Activated naive CD8-positive, alpha-beta T cell treated with anti-CD3 and anti-CD28 coated beads, Interleukin-2, amount 10 ng/mL, durations not matched to agents 7 days and 5 days (primary cell): ENCODE measurements around the gene LDLRAD2. TPM values are rescaled to one million over a fixed set of nuclear protein-coding genes. Genes with fewer than 3 reads are reported as not detected.
A peak's percentile ranks its signal among the peaks of the same experiment; 100 is the strongest.

Experiments
- ATAC-seq: fragments of 150-1000 bp; cut with Tn5 transposase; one replicate; pipeline ENCODE4 v1.10.0; 2021; ENCODE audit warnings: low read depth, moderate library complexity
- POLR2A ChIA-PET: fragments of 350-600 bp; sonication (Branson Sonifier 250); formaldehyde crosslinking; loops from one replicate; lab custom pipeline; 2021; ENCODE audit warnings: antibody characterized with exemption; lab: Charles Lee
- DNase-seq: peaks from one replicate; pipeline ENCODE4 v3.0.0; 2021
- H3K27ac Mint-ChIP-seq: one replicate; pipeline ENCODE4 v1.8.0; 2022; ENCODE audit warnings: mild to moderate bottlenecking, mixed read lengths
- H3K27me3 Mint-ChIP-seq: one replicate; pipeline ENCODE4 v1.8.0; 2022; ENCODE audit warnings: mild to moderate bottlenecking, moderate library complexity, mixed read lengths
- H3K36me3 Mint-ChIP-seq: one replicate; pipeline ENCODE4 v1.8.0; 2021; ENCODE audit warnings: mild to moderate bottlenecking, mixed read lengths
- H3K4me1 Mint-ChIP-seq: one replicate; pipeline ENCODE4 v1.8.0; 2021; ENCODE audit warnings: mixed read lengths
- H3K4me3 Mint-ChIP-seq: one replicate; pipeline ENCODE4 v1.8.0; 2022; ENCODE audit warnings: mild to moderate bottlenecking, moderate library complexity, mixed read lengths
- H3K9me3 Mint-ChIP-seq: one replicate; pipeline ENCODE4 v1.8.0; 2021; ENCODE audit warnings: mixed read lengths
- total RNA-seq, 2 experiments: library from RNA; stranded (reverse); gene quantifications; one replicate each; pipeline ENCODE4 v1.2.3, GENCODE V29; 2021

Gene LDLRAD2
- total RNA-seq, 2 experiments from 2014 or later, result 0.09 TPM; not detected in 1

DNA sequence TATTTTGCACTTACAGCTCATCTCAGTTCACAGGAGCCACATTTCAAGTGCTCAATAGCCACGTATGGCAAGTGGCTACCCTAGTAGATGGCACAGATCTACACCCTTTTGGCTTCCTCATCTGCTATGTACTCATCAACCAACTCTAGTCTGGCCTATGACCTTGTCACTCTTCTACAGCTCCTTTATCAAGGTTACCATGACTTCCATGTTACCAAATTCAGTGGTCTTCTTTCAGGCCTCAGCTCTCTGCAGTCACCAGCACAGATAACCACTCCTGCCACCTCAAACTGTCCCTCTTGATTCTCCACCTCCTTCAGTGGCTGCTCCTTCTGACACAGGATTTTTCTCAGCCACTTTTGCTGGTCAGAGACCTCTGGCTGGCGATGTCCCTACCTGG, 17.4 kb upstream of the LDLRAD2 start:
- Mint-ChIP-seq H3K4me3 (no peak overlapping the region), H3K4me1 (peaks cover 11% of the 10 kb centered on the region), H3K27me3 (peaks cover 2% of the 10 kb centered on the region), H3K27ac (no peak overlapping the region), H3K9me3 (peaks cover 8% of the 10 kb centered on the region), H3K36me3 (peaks cover 5% of the 10 kb centered on the region)
- no peak for ATAC-seq
- no peak for DNase-seq
- POLR2A ChIA-PET, result no interaction called here

DNA sequence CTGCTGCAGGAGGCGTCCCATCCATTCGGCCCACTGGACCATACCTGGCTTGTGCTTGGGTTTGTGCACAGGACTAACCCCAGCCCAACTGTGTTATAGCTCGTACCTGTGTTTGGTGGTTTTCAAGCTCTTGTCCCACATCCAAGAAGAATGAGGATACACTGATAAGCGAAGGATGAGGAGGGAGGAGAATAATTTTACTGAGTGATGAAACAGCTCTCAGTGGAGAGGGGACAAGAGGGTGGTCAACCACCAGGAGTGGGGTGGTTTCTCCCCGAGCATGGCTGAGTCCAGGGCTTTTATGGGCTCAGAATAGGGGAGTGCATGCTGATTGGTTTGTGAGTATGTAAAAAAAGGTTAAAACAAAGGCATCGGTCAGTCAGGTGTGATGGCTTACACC, 17.0 kb upstream of the LDLRAD2 start:
- H3K4me1 Mint-ChIP-seq, result peaks cover 9% of the 10 kb centered on the region
- H3K4me3 Mint-ChIP-seq, result no peak overlapping the region
- no peak overlapping the region for H3K27ac Mint-ChIP-seq
- peaks cover 5% of the 10 kb centered on the region for H3K36me3 Mint-ChIP-seq
- POLR2A ChIA-PET, result no interaction called here
- DNase-seq (no peak), ATAC-seq (no peak)
- H3K27me3 Mint-ChIP-seq, result no peaks in the 10 kb centered on the region
- H3K9me3 Mint-ChIP-seq, result peaks cover 8% of the 10 kb centered on the region

DNA sequence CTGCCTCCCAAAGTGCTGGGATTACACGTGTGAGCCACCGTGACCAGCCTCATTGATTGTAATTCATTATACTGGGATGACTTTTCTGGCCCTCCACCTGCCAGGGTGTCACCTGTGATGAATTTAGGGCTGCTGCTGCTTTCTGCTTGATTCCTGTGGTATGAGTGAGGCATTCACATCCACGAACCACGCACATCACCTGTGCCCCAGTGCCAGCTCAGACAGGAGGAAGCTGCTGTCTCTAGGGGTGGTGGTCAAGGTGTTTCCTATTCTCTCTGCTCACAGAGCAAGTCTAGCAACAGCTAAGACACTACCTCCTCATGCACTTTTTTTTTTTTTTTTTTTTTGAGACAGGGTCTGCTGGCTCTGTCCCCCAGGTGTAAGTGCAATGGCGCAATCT, 12.3 kb upstream of the LDLRAD2 start:
- Mint-ChIP-seq H3K27ac (no peak overlapping the region), H3K4me1 (peaks cover 1% of the 10 kb centered on the region), H3K4me3 (no peak overlapping the region), H3K36me3 (peaks cover 4% of the 10 kb centered on the region), H3K27me3 (peaks cover 4% of the 10 kb centered on the region), H3K9me3 (peaks cover 5% of the 10 kb centered on the region)
- POLR2A ChIA-PET, result interaction anchor here (0.6 to 0.7 kb wide), 2 partner anchors 123 to 209 kb away, joined by 3 to 4 read pairs; no protein-coding TSS in a partner anchor
- DNase-seq (no peak), ATAC-seq (no peak)

DNA sequence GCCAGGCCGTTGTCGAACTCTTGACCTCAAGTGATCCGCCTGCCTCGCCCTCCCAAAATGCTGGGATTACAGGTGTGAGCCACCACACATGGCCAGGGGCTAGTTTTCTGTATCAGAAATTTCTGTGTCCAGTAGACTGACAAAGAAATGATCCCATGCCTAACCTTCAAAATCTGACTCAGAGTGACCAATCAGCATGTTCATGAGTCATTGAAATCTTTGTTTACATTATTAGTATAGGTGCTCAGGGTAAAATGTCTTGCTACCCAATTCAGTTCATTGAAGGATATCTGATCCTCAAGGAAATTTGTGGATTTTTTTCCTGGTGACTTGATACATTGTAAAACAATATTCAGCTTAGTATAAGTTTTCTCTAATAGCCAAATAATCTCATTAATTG, 11.0 kb upstream of the LDLRAD2 start:
- no peaks in the 10 kb centered on the region for H3K36me3 Mint-ChIP-seq
- ATAC-seq (no peak), DNase-seq (no peak)
- no peak overlapping the region for H3K4me3 Mint-ChIP-seq
- H3K27ac Mint-ChIP-seq, result no peak overlapping the region
- H3K4me1 Mint-ChIP-seq, result peaks cover 1% of the 10 kb centered on the region
- POLR2A ChIA-PET, result no interaction called here
- peaks cover 4% of the 10 kb centered on the region for H3K27me3 Mint-ChIP-seq
- H3K9me3 Mint-ChIP-seq, result no peaks in the 10 kb centered on the region

DNA sequence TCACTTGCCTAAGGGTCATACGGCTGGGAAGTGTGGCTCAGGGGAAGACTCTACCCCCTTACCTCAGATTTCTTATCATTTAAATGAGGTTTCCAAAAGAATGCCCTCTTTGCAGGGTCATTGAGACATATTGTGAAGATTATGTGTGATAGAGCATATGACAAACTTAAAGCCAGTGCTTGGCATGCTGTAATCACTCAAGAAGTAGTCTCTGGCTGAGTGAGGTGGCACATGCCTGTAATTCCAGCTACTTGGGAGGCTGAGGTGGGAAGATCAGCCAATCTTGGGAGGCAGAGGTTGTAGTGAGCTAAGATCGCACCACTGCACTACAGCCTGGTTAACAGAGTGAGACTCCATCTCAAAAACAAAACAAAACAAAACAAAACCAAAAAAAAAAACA, 7.5 kb upstream of the LDLRAD2 start:
- POLR2A ChIA-PET, result no interaction called here
- DNase-seq (no peak), ATAC-seq (no peak)
- no peaks in the 10 kb centered on the region for H3K36me3 Mint-ChIP-seq
- H3K9me3 Mint-ChIP-seq, result no peaks in the 10 kb centered on the region
- H3K27ac Mint-ChIP-seq, result no peak overlapping the region
- peaks cover 10% of the 10 kb centered on the region for H3K27me3 Mint-ChIP-seq
- no peaks in the 10 kb centered on the region for H3K4me1 Mint-ChIP-seq
- H3K4me3 Mint-ChIP-seq, result no peak overlapping the region

DNA sequence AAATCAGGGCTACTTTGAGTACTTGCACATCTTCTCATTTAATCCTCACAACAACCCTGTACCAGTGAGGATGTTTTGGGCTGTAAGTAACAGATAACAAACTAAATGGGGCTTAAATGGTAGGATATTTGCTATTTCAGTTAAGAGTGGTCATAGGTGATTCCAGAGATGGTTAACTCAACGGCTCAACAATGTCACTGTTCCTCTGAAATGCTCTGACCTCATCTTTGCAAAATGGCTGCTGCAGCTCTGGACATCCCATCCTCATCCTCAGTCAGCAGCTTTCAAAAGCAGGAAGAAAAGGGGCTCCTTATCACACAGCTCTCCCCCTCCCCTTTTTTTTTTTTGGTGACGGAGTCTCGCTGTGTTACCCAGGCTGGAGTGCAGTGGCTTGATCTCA, 1.5 kb downstream of the LDLRAD2 start:
- peaks cover 12% of the 10 kb centered on the region for H3K4me1 Mint-ChIP-seq
- POLR2A ChIA-PET, result no interaction called here
- ATAC-seq (no peak), DNase-seq (no peak)
- H3K36me3 Mint-ChIP-seq, result no peaks in the 10 kb centered on the region
- H3K27ac Mint-ChIP-seq, result no peak overlapping the region
- no peak overlapping the region for H3K4me3 Mint-ChIP-seq
- H3K9me3 Mint-ChIP-seq, result no peaks in the 10 kb centered on the region
- peaks cover 19% of the 10 kb centered on the region for H3K27me3 Mint-ChIP-seq

DNA sequence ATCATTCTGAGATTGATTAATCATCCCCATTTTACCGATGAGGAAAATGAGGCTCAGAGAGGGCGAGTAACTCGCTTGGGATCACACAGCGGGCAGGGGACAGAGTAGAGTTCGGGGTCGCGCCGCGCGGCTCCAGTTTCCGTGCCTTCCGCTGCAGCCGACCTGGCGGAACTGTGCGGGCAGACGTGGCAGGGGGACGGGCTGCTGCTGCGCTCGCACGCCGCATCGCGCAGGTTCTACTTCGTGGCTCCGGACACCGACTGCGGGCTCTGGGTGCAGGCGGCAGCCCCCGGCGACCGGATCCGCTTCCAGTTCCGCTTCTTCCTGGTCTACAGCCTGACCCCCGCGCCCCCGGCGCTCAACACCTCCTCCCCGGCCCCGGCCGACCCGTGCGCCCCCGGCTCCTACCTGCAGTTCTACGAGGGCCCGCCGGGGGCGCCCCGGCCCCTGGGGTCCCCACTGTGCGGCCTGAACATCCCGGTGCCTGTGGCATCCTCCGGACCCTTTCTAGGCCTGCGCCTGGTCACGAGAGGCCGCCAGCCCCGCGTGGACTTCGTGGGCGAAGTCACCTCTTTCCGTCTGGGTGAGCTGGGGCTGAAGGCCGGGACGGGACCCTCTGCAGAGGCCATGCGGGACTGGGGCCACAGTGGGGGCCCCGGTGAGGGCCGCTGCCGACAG, 2.3 kb downstream of the LDLRAD2 start:
- H3K27ac Mint-ChIP-seq, result no peak overlapping the region
- H3K4me1 Mint-ChIP-seq, result peaks cover 13% of the 10 kb centered on the region
- ATAC-seq (peak; percentile 57), DNase-seq (peak; percentile 55)
- H3K27me3 Mint-ChIP-seq, result peaks cover 19% of the 10 kb centered on the region
- no peaks in the 10 kb centered on the region for H3K9me3 Mint-ChIP-seq
- peak overlapping the region; percentile 66 for H3K4me3 Mint-ChIP-seq
- POLR2A ChIA-PET, result no interaction called here
- no peaks in the 10 kb centered on the region for H3K36me3 Mint-ChIP-seq

DNA sequence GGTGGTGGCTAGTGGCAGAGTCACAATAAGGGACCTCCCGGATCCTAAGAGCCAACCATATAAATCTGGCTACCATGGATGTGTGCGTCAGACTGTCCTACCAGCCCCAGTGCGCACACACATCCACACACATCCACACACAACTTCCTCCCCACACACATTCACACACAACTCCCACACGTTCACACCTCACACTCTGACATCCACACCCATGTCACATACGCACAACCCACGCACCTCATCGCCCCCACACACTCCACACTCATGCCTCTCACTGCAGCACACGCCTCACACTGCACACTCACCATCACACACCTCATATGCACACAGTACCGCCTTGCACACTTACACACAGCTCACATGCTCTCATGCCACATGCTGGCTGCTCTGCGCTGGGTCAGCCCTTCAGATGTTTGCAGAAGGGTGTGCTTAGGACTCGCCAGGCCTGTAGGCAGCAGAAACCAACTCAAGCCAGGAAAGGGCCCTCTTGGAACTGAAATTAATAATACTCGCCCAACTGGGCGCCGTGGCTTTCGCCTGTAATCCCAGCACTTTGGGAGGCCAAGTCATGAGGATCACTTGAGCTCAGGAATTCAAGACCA, 3.0 kb downstream of the LDLRAD2 start:
- Mint-ChIP-seq H3K4me3 (peak overlapping the region; percentile 62), H3K4me1 (peaks cover 13% of the 10 kb centered on the region), H3K27ac (no peak overlapping the region), H3K36me3 (no peaks in the 10 kb centered on the region), H3K9me3 (no peaks in the 10 kb centered on the region), H3K27me3 (peaks cover 19% of the 10 kb centered on the region)
- DNase-seq (no peak), ATAC-seq (no peak)
- POLR2A ChIA-PET, result no interaction called here

DNA sequence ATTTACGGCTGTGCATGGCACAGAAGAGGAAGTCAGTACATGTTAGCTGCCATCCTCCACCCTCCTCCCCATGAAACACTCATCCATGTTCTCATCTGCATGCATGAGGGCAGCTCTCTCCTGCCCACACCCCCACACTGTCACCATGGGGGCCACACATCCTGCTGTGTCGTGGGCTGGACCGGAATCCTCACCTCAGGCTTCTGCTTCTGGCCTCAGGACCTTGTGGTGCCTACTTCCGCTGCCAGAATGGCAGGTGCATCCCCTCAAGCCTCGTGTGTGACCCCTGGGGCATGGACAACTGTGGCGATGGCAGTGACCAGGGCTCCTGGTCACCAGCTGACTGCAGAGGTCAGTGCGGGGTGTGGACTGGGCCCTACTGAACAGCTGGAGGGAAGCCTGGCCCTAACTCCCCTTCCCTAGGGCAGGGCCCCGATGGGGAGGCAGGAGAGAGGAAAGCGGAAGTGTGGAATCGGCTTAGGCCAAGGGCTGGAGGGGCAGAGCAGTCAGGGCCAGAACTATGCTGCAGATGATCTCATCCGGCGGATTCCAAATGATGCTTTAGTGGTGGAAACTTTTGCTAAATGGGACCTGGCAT, 3.8 kb downstream of the LDLRAD2 start:
- Mint-ChIP-seq H3K36me3 (no peaks in the 10 kb centered on the region), H3K27me3 (peaks cover 19% of the 10 kb centered on the region), H3K4me3 (no peak overlapping the region), H3K9me3 (no peaks in the 10 kb centered on the region), H3K4me1 (peaks cover 13% of the 10 kb centered on the region), H3K27ac (no peak overlapping the region)
- POLR2A ChIA-PET, result no interaction called here
- ATAC-seq (no peak), DNase-seq (no peak)

DNA sequence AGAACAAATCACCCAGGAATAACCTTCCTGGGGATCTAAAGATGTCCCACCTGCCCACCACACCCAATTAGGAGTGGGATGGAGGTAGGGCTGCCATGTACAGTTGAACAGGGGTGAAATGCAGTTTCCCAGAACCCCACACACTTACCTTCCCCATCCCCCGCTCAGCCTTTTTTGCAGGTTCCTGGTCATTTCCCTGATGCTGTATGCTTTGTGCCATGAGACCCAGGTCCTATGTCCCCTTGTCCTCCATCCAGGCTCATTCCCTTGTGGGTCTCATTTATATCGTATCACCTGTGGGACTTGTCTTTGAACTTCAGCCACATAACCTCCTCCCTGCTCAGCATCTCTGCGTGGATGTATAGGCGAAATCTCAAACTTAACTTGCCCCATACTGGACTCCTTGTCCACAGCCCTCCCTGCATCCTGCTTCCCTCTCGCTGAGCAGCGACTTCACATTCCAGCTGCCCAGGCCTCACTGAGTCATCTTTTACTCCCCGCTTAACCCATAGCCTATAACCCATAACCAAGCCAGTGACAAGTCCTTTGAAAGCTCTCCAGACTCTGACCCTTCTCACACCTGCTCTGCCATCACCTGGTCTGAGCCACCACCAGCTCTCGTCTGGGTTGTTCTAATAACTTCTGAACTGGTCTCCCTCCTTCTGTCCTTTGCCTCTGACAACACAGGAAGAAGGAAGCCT, 4.7 kb downstream of the LDLRAD2 start:
- ATAC-seq (no peak), DNase-seq (no peak)
- peaks cover 19% of the 10 kb centered on the region for H3K27me3 Mint-ChIP-seq
- POLR2A ChIA-PET, result no interaction called here
- no peaks in the 10 kb centered on the region for H3K9me3 Mint-ChIP-seq
- no peaks in the 10 kb centered on the region for H3K36me3 Mint-ChIP-seq
- H3K4me3 Mint-ChIP-seq, result no peak overlapping the region
- H3K27ac Mint-ChIP-seq, result no peak overlapping the region
- peaks cover 13% of the 10 kb centered on the region for H3K4me1 Mint-ChIP-seq

DNA sequence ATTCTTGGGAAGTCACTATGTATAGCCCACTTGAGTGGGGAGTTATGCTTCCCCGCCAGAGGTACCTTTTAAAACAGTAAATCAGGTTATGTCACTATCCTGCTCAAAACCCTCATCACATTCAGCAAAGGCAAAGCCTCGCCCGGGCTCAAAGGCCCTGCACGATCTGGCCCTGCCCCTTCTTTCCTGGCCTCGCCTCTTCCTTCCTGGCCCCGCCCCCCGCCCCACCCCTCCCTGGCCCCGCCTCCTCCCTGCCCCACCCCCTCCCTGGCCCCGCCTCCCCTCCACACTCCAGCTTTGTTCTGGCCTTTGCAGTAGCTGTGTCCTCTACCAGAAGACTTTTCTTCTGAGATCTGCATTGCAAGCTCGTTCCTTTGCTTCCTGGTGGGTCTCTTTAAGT, 6.6 kb downstream of the LDLRAD2 start:
- POLR2A ChIA-PET, result no interaction called here
- Mint-ChIP-seq H3K4me3 (no peak overlapping the region), H3K4me1 (peaks cover 11% of the 10 kb centered on the region), H3K27ac (no peak overlapping the region), H3K36me3 (no peaks in the 10 kb centered on the region), H3K9me3 (no peaks in the 10 kb centered on the region), H3K27me3 (peaks cover 14% of the 10 kb centered on the region)
- peak; percentile 46 for ATAC-seq
- no peak for DNase-seq

DNA sequence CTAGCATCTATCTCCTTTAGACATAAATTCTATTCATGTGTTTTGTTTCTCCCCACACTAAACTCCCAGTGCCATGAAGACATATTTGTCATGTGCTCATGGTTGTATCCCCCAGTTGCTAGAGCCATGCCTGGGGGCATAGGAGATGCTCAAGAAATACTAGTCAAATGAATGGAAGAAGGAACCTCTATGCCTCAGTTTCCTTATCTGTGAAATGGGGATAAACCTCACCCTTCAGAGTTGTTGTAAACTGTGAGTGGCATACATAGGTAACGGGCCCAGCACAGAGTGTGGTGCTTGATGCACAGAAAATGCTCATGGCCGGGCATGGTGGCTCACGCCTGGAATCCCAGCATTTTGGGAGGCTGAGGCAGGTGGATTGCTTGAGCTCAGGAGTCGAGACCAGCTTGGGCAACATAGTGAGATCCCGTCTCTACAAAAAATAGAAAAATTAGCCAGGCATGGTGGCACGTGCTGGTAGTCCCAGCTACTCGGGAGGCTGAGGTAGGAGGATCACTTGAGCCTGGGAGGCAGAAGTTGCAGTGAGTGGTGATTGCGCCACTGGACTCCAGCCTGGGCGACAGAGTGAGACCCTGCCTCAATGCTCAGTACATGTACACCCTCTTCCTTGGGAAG, 8.7 kb downstream of the LDLRAD2 start:
- no peak overlapping the region for H3K4me3 Mint-ChIP-seq
- H3K27me3 Mint-ChIP-seq, result peaks cover 7% of the 10 kb centered on the region
- POLR2A ChIA-PET, result no interaction called here
- DNase-seq (no peak), ATAC-seq (no peak)
- no peak overlapping the region for H3K27ac Mint-ChIP-seq
- H3K36me3 Mint-ChIP-seq, result no peaks in the 10 kb centered on the region
- H3K4me1 Mint-ChIP-seq, result peaks cover 6% of the 10 kb centered on the region
- H3K9me3 Mint-ChIP-seq, result no peaks in the 10 kb centered on the region

DNA sequence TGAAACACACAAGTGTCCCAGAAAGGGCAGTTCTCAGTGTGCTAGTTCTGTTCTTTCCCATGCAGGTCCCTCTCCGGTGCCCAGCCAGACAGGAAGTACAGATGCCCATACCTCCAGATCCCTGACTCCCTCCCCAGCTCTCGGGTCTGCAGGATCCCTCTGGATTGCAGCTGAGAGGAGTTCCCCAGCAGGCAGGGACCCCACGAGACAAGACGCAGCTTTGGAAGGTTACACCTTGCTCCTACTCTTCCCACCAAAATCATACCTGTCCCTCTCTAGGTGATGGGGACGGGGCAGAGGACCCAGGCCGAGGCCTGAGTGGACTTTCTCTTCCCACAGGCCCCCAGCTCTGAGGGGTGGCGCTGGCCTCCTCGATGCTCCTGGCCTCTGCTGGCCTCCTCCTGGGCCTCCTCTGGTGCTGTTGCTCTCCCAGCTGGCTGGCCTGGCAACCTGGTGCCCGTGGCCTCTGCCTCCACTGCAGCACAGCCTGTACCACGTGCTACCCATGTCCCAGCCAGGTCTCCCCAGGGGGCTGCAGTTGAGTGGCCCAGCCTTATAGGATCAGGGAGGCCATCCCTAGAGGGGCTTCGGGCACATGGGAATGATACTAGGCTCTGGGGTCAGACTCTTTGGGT, 9.4 kb downstream of the LDLRAD2 start:
- Mint-ChIP-seq H3K27me3 (peaks cover 5% of the 10 kb centered on the region), H3K9me3 (no peaks in the 10 kb centered on the region), H3K36me3 (no peaks in the 10 kb centered on the region), H3K4me1 (peaks cover 6% of the 10 kb centered on the region), H3K4me3 (no peak overlapping the region), H3K27ac (no peak overlapping the region)
- POLR2A ChIA-PET, result no interaction called here
- ATAC-seq (no peak), DNase-seq (no peak)
